HG03108 (cell line): Measurements from ENCODE around the gene PREX1.
"Not testable (repeated sequence)": the region's sequence is repeated elsewhere in the genome, so short reads cannot be mapped to it uniquely, and the experiment has no call there.

ENCODE experiments used
- ATAC-seq: cut with Tn5 transposase; IDR thresholded peaks from one replicate; pipeline ENCODE4 v1.9.1; 2021; ENCODE audit warnings: moderate library complexity; ENCODE audit not compliant: unreplicated experiment

The PREX1 gene

DNA sequence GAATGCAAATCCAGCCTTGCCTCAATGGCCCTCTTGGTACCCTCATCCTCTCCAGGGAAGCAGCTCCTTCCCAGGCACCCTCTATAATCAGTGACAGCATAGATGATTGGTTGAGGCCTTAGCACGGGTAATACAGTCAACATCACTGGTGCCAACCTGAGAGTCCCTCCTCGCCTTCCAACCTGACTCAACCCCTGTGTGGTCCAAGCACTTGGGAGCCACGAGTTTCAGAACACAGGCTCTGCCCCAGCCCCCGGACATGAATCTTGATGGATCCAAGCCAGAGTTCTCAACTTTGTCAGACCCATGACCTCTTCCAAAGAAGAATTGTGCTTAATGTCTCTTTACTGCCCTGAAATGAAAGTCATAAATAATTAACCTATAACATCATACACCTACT lies 213.9 kb downstream of the PREX1 start:
- no peak for ATAC-seq

DNA sequence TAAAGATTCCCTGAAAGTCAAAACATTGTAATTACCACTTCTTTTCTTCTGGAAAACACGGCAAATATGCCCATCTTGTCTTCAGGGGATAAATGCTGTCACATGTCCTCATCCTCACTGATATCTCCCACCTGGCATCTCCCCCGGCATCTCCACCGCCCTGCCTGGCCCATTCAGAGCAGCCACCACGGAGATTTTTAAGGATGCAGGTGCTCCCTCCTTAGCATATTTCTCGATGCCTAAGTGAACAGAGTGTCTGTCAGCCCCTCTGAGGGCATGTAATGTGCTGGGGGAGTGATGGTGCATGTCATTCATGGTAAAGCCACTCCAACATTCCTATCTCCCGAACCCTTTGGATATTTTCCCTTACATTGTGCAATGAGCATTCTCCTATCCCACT lies 215.5 kb downstream of the PREX1 start:
- ATAC-seq: no peak

DNA sequence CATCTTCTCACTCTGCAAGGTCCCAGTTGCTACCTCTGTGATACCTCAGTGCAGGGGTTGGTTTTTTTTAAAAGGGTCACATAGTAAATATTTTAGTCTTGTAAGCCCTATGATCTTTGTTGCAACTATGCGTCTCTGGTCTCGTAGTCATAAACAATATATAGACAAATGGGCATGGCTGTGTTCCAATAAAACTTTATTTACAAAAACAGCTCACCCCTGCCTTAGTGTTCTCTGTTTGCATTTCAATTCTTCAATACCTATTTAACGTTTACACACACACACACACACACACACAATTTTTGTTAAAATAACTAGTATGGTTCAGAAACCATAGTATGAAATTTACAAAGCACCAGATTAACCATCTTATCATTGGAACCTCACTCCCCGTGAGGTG lies 216.8 kb downstream of the PREX1 start:
- no peak for ATAC-seq

DNA sequence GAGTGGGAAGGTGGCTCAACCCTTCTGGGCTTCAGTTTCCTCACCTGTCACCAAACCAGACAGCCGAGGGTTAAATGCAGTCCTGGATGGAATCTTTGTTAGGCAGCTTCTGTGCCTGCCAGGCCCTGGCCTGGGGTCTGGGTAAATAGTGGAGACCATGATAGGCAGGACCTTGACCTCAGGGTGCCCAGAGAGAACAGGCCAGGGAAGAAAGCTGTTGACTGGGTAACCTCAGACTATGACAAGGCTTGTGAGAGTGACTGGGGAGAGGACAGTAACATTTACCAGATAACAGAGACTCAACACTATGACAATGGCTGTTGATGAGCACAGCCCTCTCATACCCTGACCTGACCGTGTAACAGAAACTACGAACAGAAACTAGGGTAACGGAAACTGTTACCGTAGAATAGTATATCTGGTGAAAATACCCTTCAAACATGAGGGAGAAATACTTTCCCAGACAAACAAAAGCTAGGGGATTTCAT lies 218.3 kb downstream of the PREX1 start:
- peak; percentile 78 for ATAC-seq

DNA sequence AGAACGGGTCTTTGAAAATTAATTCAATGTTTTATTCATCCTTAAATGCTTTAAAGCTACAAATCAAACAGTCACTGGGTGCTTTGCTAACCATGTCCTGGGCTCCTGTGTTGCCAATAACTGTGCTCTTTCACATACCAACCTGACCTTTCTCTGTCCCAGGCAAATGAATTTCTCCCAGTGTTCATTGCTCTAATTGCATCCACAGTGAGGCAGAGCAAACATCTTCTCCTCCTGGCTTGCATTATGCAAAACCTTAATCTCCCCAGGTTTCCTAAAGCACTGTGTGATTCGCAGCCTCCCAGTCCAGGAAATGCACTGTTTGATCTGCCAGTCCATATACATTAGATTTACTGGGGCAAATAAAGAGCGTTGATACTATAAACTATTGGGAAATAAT lies 219.0 kb downstream of the PREX1 start:
- no peak for ATAC-seq

GRCh38 chr20:48607544-48607865 lies 220.3 kb downstream of the PREX1 start:
- ATAC-seq: no peak

DNA sequence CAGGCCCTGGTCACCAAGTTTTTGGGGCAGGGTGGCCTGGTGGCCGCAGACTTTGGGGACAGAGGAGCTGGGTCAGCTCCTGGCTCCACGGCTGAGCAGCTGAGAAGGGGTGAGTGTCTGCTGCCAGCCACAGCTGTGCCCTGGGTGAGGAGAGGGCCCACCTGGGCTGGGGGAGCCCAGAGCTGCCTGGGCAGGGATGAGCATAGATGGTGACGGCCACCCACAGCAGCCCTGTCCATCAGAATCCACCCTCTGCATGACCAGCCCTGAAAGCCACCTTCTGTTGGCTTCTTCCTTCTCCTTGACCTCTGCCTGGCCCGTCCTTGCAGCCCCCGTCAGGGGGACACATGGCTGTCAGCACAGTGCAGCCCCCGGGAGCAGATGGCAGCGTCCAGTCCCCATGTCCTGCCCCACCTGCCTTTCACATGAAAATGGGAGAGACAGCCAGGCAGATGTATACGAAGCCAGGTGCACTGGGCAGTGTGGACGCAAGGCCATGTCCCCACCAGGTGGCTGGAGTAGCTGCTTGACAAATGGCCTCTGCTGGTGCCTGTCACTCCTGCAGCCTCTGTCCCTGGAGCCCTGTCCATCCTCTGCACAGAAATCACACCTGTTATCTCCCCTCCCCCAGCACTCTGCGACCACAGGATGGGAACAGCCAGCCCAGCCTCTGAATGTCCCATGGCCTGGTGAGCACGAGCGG lies 220.8 kb downstream of the PREX1 start:
- ATAC-seq: no peak

DNA sequence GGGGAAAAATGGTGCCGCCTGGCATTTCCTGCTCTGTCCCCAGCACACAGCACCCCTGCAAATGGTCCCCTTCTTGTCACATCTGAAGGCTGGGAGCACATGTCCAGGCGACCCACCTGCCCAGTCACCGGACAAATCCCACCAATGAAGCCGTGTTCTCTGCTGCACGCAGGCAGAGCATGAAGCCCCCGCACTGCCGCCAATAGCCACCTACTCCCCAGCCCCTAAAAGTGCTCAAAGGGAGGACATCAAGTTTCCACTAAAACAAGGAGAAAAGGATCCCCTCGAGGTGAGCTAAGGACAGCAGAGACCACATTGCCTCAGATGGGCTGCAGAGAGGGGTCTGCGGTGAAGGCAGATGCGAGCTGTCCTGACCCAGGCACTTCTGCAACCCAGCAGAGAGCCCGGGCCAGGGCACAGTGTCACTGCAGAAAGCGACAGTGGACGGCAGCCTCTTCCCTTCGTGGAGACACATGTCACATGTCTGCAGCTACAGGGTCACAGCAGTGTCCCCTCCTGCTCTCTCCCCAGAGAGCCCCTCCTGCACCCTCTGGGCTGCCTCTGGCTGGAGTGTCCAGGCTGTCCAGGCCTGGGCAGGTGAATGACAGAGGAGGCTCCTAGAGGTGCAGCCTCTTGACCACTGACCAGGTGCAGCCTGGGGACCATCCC lies 221.5 kb downstream of the PREX1 start:
- ATAC-seq: no peak

DNA sequence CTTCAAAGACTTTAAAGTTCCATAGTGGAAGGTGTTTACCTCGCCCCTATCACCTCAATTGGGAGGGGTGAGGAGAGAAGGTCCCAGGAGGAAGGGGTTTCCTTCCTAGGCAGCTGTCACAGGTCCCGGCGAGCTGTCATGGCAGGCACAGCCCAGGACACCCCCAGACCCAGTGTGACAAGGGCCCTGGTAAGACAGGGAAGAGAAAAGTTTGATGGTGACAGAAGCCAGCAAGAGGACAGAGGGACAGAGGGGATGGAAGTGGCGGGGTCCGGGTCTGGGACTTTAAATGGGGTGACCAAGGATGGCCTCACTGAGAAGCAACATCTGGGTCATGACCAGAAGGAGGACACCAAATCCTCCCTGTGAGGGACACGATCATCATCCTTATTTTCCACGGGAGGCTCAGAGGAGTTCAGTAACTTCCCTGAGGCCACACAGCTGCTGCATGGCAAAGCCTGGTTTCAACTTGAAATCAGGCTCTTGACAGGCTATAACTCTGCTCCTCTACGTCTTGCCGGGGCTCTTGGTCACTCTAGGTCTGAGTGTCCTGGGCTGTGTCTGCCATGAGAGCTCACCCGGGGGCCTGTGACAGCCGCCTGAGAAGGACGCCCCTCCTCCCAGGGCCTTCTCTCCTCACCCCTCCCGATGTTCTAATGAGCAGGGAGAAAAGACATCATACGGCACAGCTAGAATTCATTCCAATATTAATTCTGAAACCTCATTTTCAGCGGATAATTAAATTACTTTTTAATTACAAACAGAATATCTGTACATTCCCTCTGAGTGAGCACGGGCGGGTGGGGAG lies 222.2 kb downstream of the PREX1 start:
- ATAC-seq: no peak

DNA sequence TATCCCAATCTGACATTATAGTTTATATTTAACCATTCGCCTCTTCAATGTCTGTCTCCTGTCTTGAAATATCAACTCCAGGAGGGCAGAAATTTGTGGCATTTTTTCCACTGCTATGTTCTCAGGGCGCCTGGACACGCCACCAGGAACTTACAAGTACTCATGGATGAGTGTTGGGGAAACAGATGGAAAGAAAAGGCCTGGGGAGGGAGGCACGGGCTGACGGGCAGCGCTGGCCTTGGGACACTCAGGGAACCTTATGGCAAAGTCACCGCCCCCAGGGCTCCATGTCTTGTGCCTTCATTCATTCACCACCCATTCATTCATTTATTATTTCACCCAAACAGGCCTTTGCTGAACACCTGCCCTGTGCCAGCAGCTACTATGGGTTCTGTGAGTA lies 222.9 kb downstream of the PREX1 start:
- no peak for ATAC-seq

DNA sequence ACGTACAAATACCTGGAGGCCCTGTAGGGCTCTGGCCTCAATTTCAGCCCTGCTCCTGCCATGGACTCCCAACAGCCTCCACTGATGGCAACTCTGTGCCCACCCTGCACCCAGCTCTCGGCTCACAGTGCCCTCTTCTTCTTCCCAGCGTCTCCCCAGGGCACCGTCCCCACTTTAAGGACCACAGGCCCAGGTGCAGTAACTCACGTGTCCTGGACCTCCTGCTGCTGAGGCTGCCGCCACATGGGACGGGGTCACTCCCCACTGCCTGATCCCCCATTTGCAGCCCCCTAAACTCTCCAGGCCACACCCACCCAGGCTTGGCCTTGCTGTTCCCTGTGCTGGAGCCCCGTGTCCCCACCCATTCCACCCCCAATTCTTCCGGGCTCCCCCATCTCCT lies 223.4 kb downstream of the PREX1 start:
- ATAC-seq: no peak

GRCh38 chr20:48603819-48604405 lies 223.9 kb downstream of the PREX1 start:
- no peak for ATAC-seq

- ATAC-seq: no peak
Measured at GRCh38 chr20:48603116-48603818, 224.5 kb downstream of the PREX1 start.

GRCh38 chr20:48601798-48602197 lies 226.0 kb downstream of the PREX1 start:
- ATAC-seq: no peak

- ATAC-seq: no peak
Measured at GRCh38 chr20:48600470-48600945, 227.3 kb downstream of the PREX1 start.

- no peak for ATAC-seq
Measured at GRCh38 chr20:48599748-48600469, 227.9 kb downstream of the PREX1 start.

GRCh38 chr20:48599106-48599747 lies 228.6 kb downstream of the PREX1 start:
- ATAC-seq: no peak

DNA sequence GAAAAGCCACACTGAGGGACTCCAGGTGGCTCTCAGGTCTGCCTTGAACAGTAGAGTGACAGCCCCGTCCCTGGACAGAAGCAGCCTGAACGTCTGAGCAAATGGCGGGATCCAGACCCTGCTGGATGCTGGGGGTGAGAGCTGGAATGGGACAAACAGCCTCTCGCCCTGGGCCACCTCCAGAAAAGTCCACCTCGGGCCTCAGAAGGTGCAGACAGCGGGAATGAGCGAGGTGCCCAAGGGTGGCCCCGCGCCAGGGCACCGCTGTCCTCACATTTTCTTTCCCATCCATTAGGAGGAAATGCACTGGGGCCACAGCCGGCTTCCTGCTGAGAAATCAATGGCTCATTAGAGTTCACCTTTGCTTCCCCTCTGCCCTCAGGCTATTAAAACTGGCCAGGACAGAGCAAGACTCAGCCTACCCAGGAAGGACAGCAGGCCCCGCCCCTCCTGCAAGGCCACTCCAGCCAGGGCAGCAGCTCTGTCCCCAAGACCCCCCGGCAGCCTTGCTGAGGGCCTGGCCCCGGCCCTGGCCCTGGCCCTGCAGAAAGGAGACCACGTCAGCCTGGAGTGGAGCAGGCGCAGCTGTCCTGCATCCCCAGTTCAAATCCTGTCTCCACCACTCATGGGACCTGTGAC lies 229.4 kb downstream of the PREX1 start:
- ATAC-seq: not testable (repeated sequence)
